ENCODE results near the gene OR12D2. TPM values are rescaled to one million over a fixed set of nuclear protein-coding genes. Genes with fewer than 3 reads are reported as not detected.
"Not testable (repeated sequence)": the region's sequence is repeated elsewhere in the genome, so short reads cannot be mapped to it uniquely, and the experiment has no call there.

The OR12D2 gene
- total and polyA plus RNA-seq, 8 donors = not detected

GRCh38 chr6:29426654-29427053, 31.2 kb downstream of the OR12D2 start:
- intact Hi-C loops (cut with DNase I) = no loop called here
- ATAC-seq = no peak
- Histone ChIP-seq H3K36me3 (no peaks in the 10 kb centered on the region), H3K27ac (no peak overlapping the region), H3K9me3 (no peaks in the 10 kb centered on the region), H3K4me3 (no peak overlapping the region), H3K4me1 (no peaks in the 10 kb centered on the region), H3K27me3 (no peaks in the 10 kb centered on the region)
- TF ChIP-seq CTCF (IDR thresholded peaks at IDR 0.05) = no peak
- no peak for DNase-seq

- H3K4me3 ChIP-seq; H3K4me1 ChIP-seq; H3K27me3 ChIP-seq; H3K36me3 ChIP-seq; H3K9me3 ChIP-seq; H3K27ac ChIP-seq; intact Hi-C loops (cut with DNase I); ATAC-seq: not testable (repeated sequence)
- DNase-seq = peak in 1 of 4 donors; percentile 62
Observed at GRCh38 chr6:29436730-29437129, 41.3 kb downstream of the OR12D2 start.

GRCh38 chr6:29439006-29439405, 43.6 kb downstream of the OR12D2 start, which contains the start of gene OR10C1:
Gene OR10C1 (plus strand): TSS chr6:29439306. CDS start chr6:29440016, 710 bp downstream.
- no peak for TF ChIP-seq CTCF (IDR thresholded peaks at IDR 0.05)
- Histone ChIP-seq H3K27ac (no peak within 1 kb of the TSS), H3K9me3 (no peaks in the 10 kb centered on the region), H3K4me1 (no peaks in the 10 kb centered on the region), H3K4me3 (no peak within 1 kb of the TSS), H3K27me3 (no peaks in the 10 kb centered on the region), H3K36me3 (no peaks in the 10 kb centered on the region)
- no peak for ATAC-seq
- intact Hi-C loops (cut with DNase I) = no loop called here
- DNase-seq = no peak

GRCh38 chr6:29442719-29443118, 47.3 kb downstream of the OR12D2 start:
- H3K27ac ChIP-seq = no peak overlapping the region
- TF ChIP-seq CTCF (IDR thresholded peaks at IDR 0.05) = no peak
- no peaks in the 10 kb centered on the region for H3K27me3 ChIP-seq
- H3K9me3 ChIP-seq = peaks cover 0 to 2% of the 10 kb centered on the region in 2 donors
- H3K4me3 ChIP-seq = no peak overlapping the region
- no peaks in the 10 kb centered on the region for H3K36me3 ChIP-seq
- peak in 1 of 4 donors; percentile 10 for DNase-seq
- intact Hi-C loops (cut with DNase I) = no loop called here
- no peak for ATAC-seq
- no peaks in the 10 kb centered on the region for H3K4me1 ChIP-seq

GRCh38 chr6:29444031-29444430, 48.6 kb downstream of the OR12D2 start:
- H3K9me3 ChIP-seq; intact Hi-C loops (cut with DNase I); ATAC-seq; H3K27ac ChIP-seq; DNase-seq; H3K4me3 ChIP-seq; H3K27me3 ChIP-seq; H3K36me3 ChIP-seq; H3K4me1 ChIP-seq: not testable (repeated sequence)

Other genes with a start within 250 kb of the OR12D2 start
- gene OR2J2, start 224.7 kb upstream of the OR12D2 start, total RNA-seq = not detected
- gene OR2J2, start 224.7 kb upstream of the OR12D2 start, polyA plus RNA-seq (ENCODE audit: insufficient read length in 6 of 6) = under 1 TPM in 1 of 6 donors, not detected in 5; 0.07 TPM
- gene OR14J1, start 93.9 kb upstream of the OR12D2 start, total RNA-seq = not detected
- gene OR14J1, start 93.9 kb upstream of the OR12D2 start, polyA plus RNA-seq (ENCODE audit: insufficient read length in 6 of 6) = under 1 TPM; 0.03 to 0.15 (median 0.10) TPM
- gene OR5V1, start 26.8 kb upstream of the OR12D2 start, total RNA-seq = not detected
- gene OR5V1, start 26.8 kb upstream of the OR12D2 start, polyA plus RNA-seq (ENCODE audit: insufficient read length in 6 of 6) = not detected
- gene OR12D3, start 20.3 kb upstream of the OR12D2 start, total RNA-seq = not detected
- gene OR12D3, start 20.3 kb upstream of the OR12D2 start, polyA plus RNA-seq (ENCODE audit: insufficient read length in 6 of 6) = not detected
- gene OR12D1, start 19.3 kb downstream of the OR12D2 start, total RNA-seq = not detected
- gene OR12D1, start 19.3 kb downstream of the OR12D2 start, polyA plus RNA-seq (ENCODE audit: insufficient read length in 6 of 6) = not detected
- gene OR10C1, start 43.7 kb downstream of the OR12D2 start, total RNA-seq = not detected
- not detected for gene OR10C1, start 43.7 kb downstream of the OR12D2 start, polyA plus RNA-seq (ENCODE audit: insufficient read length in 6 of 6)
- gene OR11A1, start 61.4 kb downstream of the OR12D2 start, total RNA-seq = not detected
- under 1 TPM in 1 of 6 donors, not detected in 5; 0.06 TPM for gene OR11A1, start 61.4 kb downstream of the OR12D2 start, polyA plus RNA-seq (ENCODE audit: insufficient read length in 6 of 6)
- gene OR2H1, start 61.5 kb downstream of the OR12D2 start, total RNA-seq = not detected
- gene OR2H1, start 61.5 kb downstream of the OR12D2 start, polyA plus RNA-seq (ENCODE audit: insufficient read length in 6 of 6) = not detected
- gene MAS1L, start 92.3 kb downstream of the OR12D2 start, total RNA-seq = not detected
- not detected for gene MAS1L, start 92.3 kb downstream of the OR12D2 start, polyA plus RNA-seq (ENCODE audit: insufficient read length in 6 of 6)
- 1 to 10 TPM; 2.6 to 2.7 TPM for gene UBD, start 164.1 kb downstream of the OR12D2 start, total RNA-seq
- 1 to 10 TPM in 3 of 6 donors, under 1 TPM in 3; 0.25 to 1.9 (median 0.82) TPM for gene UBD, start 164.1 kb downstream of the OR12D2 start, polyA plus RNA-seq (ENCODE audit: insufficient read length in 6 of 6)
- gene OR2H2, start 189.5 kb downstream of the OR12D2 start, total RNA-seq = not detected
- gene OR2H2, start 189.5 kb downstream of the OR12D2 start, polyA plus RNA-seq (ENCODE audit: insufficient read length in 6 of 6) = under 1 TPM; 0.10 to 0.30 (median 0.14) TPM
- 10 to 100 TPM; 25.0 to 32.0 TPM for gene GABBR1, start 237.6 kb downstream of the OR12D2 start, total RNA-seq
- 100 to 1,000 TPM in 2 of 6 donors, 10 to 100 TPM in 4; 73.5 to 122 (median 95.1) TPM for gene GABBR1, start 237.6 kb downstream of the OR12D2 start, polyA plus RNA-seq (ENCODE audit: insufficient read length in 6 of 6)